Thyroid gland (tissue), 4 donors: ENCODE measurements around the gene OLFM1.

Source experiments
- POLR2A ChIP-seq, 2 donors: fragments of 450-650 bp; IDR thresholded peaks; one replicate each; pipeline ENCODE4 v1.6.1; 2017; ENCODE audit warnings: antibody characterized with exemption in 2 of 2, mild to moderate bottlenecking in 2 of 2, moderate library complexity in 1 of 2
- TF ChIP-seq, protein P1 (sequence below), 6 experiments: fragments of 200-600 bp in 3 of 6; fragments of 450-650 bp in 3 of 6; sonication (generic) in 3 of 6; IDR thresholded peaks; one replicate each; pipeline ENCODE4 v1.5.1; 2016 to 2019; ENCODE audit warnings: antibody characterized with exemption in 6 of 6, mild to moderate bottlenecking in 2 of 6, inconsistent platforms in 1 of 6, moderate library complexity in 1 of 6

DNA sequence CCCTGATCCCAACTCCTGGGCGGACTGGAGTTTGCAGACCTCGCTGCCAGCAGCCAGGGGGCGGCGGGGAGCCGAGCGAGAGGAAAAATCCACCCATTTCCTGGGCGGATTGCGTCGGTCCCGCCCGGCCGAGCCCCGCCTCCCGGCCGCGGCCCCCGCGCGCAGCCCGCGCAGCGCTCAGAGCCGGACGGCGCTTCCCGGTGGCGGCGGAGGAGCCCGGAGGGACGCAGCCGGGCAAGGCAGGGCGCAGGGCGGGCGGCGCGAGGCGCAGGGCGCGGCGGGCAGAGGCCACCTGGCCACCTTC lies at the start of gene OLFM1:
- TF ChIP-seq, protein P1, sequence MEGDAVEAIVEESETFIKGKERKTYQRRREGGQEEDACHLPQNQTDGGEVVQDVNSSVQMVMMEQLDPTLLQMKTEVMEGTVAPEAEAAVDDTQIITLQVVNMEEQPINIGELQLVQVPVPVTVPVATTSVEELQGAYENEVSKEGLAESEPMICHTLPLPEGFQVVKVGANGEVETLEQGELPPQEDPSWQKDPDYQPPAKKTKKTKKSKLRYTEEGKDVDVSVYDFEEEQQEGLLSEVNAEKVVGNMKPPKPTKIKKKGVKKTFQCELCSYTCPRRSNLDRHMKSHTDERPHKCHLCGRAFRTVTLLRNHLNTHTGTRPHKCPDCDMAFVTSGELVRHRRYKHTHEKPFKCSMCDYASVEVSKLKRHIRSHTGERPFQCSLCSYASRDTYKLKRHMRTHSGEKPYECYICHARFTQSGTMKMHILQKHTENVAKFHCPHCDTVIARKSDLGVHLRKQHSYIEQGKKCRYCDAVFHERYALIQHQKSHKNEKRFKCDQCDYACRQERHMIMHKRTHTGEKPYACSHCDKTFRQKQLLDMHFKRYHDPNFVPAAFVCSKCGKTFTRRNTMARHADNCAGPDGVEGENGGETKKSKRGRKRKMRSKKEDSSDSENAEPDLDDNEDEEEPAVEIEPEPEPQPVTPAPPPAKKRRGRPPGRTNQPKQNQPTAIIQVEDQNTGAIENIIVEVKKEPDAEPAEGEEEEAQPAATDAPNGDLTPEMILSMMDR (IDR thresholded peaks at IDR 0.05) = peak in 5 of 6 experiments; percentile 17 to 80 (median 48)
- peak in 1 of 2 donors; percentile 47 for TF ChIP-seq POLR2A (IDR thresholded peaks at IDR 0.05)
